Mononuclear cell (primary cell): ENCODE results near the gene HMOX1. TPM values are rescaled to one million over a fixed set of nuclear protein-coding genes. Genes with fewer than 3 reads are reported as not detected.
"Not testable (repeated sequence)": the region's sequence is repeated elsewhere in the genome, so short reads cannot be mapped to it uniquely, and the experiment has no call there.

Source experiments
- H3K27me3 ChIP-seq: 2 replicates; pipeline ENCODE4 v1.6.0; 2011; ENCODE audit warnings: low read length, control low read depth; ENCODE audit not compliant: insufficient read depth
- H3K4me1 ChIP-seq: 2 replicates; pipeline ENCODE4 v1.5.1; 2011; ENCODE audit warnings: mild to moderate bottlenecking, low read length, control low read depth; ENCODE audit not compliant: insufficient read depth
- H3K4me3 ChIP-seq: 2 replicates; pipeline ENCODE4 v1.5.1; 2011; ENCODE audit warnings: mild to moderate bottlenecking, low read length, moderate library complexity
- H3K9me3 ChIP-seq: 2 replicates; pipeline ENCODE4 v1.5.1; 2011; ENCODE audit warnings: low read depth, mild to moderate bottlenecking, control low read depth, low read length
- total RNA-seq: library from RNA; depleted of rRNA; stranded (reverse); fragments of >200 nt; gene quantifications from one replicate; pipeline ENCODE4 v1.2.3, GENCODE V29; 2012

Gene HMOX1
- total RNA-seq, 1 donor, result 46.6 TPM

- H3K27me3 ChIP-seq, H3K9me3 ChIP-seq, H3K4me3 ChIP-seq: not testable (repeated sequence)
- H3K4me1 ChIP-seq, result peaks cover 29% of the 10 kb centered on the region
These were observed 16.7 kb upstream of the HMOX1 start for GRCh38 chr22:35364230-35364629.

DNA sequence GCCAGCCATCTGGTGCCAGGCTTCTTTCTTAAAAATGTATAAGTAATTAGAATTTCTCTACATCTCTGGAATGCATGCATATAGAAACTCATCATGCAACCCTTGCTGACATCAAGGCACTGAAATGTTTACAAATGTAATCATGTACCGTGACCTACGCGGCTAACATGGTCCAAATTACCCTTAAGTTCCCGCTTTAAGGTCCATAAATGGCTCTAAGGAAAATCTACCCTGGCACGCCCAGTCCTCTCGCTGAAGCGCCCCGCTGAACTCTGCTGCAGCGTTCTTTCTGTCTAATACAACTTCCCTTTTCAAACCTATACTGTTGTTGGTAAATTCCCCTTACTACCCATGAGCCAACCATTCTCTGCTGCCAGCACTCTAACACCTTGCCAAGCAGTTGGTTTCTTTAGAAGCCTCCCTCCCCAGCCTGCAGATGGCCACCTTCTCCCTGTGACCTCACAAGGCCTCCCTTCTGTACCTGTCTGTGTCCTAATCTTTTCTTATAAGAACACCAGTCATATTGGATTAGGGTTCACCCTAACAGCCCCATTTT lies 13.5 kb upstream of the HMOX1 start:
- no peaks in the 10 kb centered on the region for H3K9me3 ChIP-seq
- no peaks in the 10 kb centered on the region for H3K27me3 ChIP-seq
- H3K4me1 ChIP-seq, result peaks cover 44% of the 10 kb centered on the region
- H3K4me3 ChIP-seq, result no peak overlapping the region

DNA sequence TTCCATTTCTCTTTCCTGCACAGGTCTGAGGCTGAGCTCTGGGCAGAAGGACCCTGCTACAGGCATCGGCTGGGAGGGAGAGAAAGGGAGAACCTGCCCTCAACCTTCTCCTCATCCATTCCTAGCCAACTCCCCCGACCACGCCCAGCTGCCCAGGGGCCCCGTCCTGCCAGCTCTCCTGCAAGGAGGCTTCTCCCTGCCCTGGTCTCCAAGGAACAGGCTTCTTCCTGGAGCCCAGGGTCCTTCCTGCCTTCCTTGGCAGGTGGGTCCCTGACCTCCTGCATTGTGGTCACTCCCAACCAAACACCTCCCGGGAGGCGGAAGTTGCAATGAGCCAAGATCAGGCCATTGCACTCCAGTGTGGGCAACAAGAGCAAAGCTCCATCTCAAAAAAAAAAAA lies 12.5 kb upstream of the HMOX1 start:
- Histone ChIP-seq H3K27me3 (no peaks in the 10 kb centered on the region), H3K4me1 (peaks cover 46% of the 10 kb centered on the region), H3K9me3 (no peaks in the 10 kb centered on the region), H3K4me3 (no peak overlapping the region)

- H3K4me1 ChIP-seq, result peaks cover 49% of the 10 kb centered on the region
- H3K9me3 ChIP-seq, result no peaks in the 10 kb centered on the region
- no peak overlapping the region for H3K4me3 ChIP-seq
- H3K27me3 ChIP-seq, result no peaks in the 10 kb centered on the region
These were observed 10.9 kb upstream of the HMOX1 start for GRCh38 chr22:35369996-35370395.

- Histone ChIP-seq H3K4me3 (no peak overlapping the region), H3K9me3 (no peaks in the 10 kb centered on the region), H3K4me1 (peaks cover 66% of the 10 kb centered on the region), H3K27me3 (no peaks in the 10 kb centered on the region)
These were observed 7.1 kb upstream of the HMOX1 start for GRCh38 chr22:35373781-35374180.

GRCh38 chr22:35375031-35375430 lies 5.9 kb upstream of the HMOX1 start:
- Histone ChIP-seq H3K27me3 (no peaks in the 10 kb centered on the region), H3K9me3 (no peaks in the 10 kb centered on the region), H3K4me3 (no peak overlapping the region), H3K4me1 (peaks cover 78% of the 10 kb centered on the region)

- Histone ChIP-seq H3K4me3 (no peak overlapping the region), H3K9me3 (no peaks in the 10 kb centered on the region), H3K27me3 (no peaks in the 10 kb centered on the region), H3K4me1 (peaks cover 83% of the 10 kb centered on the region)
These were observed 5.4 kb upstream of the HMOX1 start for GRCh38 chr22:35375526-35375925.

DNA sequence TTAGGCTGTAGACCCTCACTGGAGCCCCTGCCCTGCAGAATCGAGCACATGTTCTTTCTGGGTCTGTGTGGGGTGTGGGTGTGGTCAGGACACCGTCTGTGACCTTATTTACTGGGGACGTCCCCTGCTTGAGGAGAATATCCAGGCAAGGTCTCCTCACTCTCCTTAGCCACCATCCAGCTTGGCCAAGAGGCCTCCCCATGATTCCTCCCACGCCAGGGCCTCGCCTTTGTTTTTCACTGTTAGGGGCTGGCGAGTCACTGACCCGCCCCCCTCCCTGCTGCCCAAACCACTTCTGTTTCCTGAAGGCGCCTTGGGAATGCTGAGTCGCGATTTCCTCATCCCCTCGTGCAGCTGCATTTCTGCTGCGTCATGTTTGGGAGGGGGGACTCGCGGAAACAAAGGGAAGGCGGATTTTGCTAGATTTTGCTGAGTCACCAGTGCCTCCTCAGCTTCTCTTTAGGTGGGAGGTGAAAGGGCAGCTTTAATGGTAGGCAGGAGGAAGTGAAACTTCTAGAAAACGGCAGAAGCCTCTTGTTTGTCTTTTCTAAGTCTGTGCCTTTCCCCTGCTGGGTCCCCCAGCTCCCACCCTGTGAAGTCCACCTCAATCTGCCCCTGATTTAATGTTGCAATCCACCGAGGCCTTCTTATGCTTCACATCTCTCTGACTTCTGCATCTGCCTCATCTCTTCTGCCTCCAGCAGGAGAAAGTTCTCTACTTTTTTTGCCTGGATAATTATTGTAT lies 4.0 kb upstream of the HMOX1 start:
- H3K4me1 ChIP-seq, result peaks cover 87% of the 10 kb centered on the region
- no peak overlapping the region for H3K4me3 ChIP-seq
- no peaks in the 10 kb centered on the region for H3K9me3 ChIP-seq
- H3K27me3 ChIP-seq, result no peaks in the 10 kb centered on the region

GRCh38 chr22:35377735-35378134 lies 3.2 kb upstream of the HMOX1 start:
- Histone ChIP-seq H3K27me3 (no peaks in the 10 kb centered on the region), H3K4me1 (peaks cover 86% of the 10 kb centered on the region), H3K9me3 (no peaks in the 10 kb centered on the region), H3K4me3 (no peak overlapping the region)

DNA sequence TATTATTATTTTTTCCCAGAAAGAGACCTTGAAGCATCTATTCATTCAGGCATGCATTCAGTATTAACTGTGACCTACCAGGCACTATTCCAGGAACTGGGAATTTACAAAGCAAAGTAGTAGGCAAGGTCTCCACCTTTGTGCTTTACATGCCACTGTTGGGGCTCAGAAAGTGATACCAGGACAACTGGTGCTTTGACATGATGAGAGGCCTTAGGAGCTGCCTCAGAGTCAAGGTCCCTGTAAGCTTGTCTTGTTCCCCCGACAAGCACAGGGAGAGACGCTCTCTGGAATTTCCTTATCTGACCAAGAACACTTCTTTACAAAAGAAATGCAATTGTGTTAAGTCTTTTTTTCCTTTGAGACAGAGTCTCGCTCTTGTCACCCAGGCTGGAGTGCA lies 2.3 kb upstream of the HMOX1 start:
- Histone ChIP-seq H3K4me3 (no peak overlapping the region), H3K9me3 (no peaks in the 10 kb centered on the region), H3K4me1 (peaks cover 94% of the 10 kb centered on the region), H3K27me3 (peaks cover 2% of the 10 kb centered on the region)

GRCh38 chr22:35379146-35379993 lies 1.5 kb upstream of the HMOX1 start:
- H3K9me3 ChIP-seq, result no peaks in the 10 kb centered on the region
- peaks cover 95% of the 10 kb centered on the region for H3K4me1 ChIP-seq
- peaks cover 3% of the 10 kb centered on the region for H3K27me3 ChIP-seq
- no peak overlapping the region for H3K4me3 ChIP-seq

DNA sequence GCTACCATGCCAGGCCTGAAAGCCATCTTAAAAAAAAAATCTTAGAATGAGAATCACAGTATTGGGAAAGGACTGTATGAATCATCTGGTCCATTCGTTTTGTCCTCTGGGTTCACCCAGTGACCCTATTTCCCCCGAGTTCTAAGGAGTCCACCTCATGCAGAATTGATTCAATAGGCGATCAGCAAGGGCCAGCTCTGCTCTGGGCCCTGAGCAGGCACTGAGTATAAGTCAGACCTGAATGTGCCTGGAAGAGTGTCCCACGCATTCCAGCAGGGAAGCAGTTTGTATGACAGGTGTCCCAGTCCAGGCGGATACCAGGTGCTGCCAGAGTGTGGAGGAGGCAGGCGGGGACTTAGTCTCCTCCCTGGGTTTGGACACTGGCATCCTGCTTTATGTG lies 883 bp upstream of the HMOX1 start:
- Histone ChIP-seq H3K27me3 (peaks cover 3% of the 10 kb centered on the region), H3K9me3 (no peaks in the 10 kb centered on the region), H3K4me3 (no peak overlapping the region), H3K4me1 (peaks cover 93% of the 10 kb centered on the region)

- Histone ChIP-seq H3K4me3 (peak overlapping the region; percentile 69), H3K9me3 (no peaks in the 10 kb centered on the region), H3K4me1 (peaks cover 78% of the 10 kb centered on the region), H3K27me3 (peaks cover 3% of the 10 kb centered on the region)
These were observed 621 bp downstream of the HMOX1 start for GRCh38 chr22:35381424-35382009.

DNA sequence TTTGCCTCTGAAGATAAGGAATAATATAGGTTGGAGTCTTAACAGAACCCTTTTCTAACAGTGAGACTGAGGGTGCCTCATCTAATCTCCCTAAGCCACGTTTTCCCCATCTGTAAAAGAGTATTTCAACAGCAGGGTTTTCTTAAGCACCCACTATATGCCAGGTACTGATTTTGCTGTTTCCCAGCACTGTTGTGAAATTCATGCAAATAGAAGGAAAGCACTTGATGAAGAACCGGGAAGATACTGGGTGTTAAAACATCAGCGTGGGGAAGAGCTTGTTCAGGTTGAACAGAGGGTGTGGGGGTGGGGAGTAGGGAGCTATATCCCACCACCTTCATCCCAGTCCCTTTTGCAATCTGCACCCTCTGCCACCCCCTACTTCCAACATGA lies 2.8 kb downstream of the HMOX1 start:
- H3K27me3 ChIP-seq, result peaks cover 3% of the 10 kb centered on the region
- no peaks in the 10 kb centered on the region for H3K9me3 ChIP-seq
- peaks cover 57% of the 10 kb centered on the region for H3K4me1 ChIP-seq
- no peak overlapping the region for H3K4me3 ChIP-seq

GRCh38 chr22:35384527-35384926 lies 3.6 kb downstream of the HMOX1 start:
- H3K9me3 ChIP-seq, result no peaks in the 10 kb centered on the region
- H3K27me3 ChIP-seq, result peaks cover 3% of the 10 kb centered on the region
- H3K4me1 ChIP-seq, result peaks cover 48% of the 10 kb centered on the region
- H3K4me3 ChIP-seq, result no peak overlapping the region
